HepG2 (cell line): ENCODE measurements around the gene TF. TPM values are rescaled to one million over a fixed set of nuclear protein-coding genes. Genes with fewer than 3 reads are reported as not detected.

Source experiments
- ARNTL ChIP-seq: sonication (generic); formaldehyde crosslinking; IDR thresholded peaks from 2 replicates; pipeline ENCODE4 v1.4.0; 2020; ENCODE audit warnings: mild to moderate bottlenecking, missing genetic modification reagents
- ETV5 ChIP-seq: IDR thresholded peaks from 2 replicates; pipeline ENCODE4 v1.6.1; 2018; ENCODE audit warnings: missing biosample characterization, missing genetic modification reagents, inconsistent platforms, borderline replicate concordance
- MED1 ChIP-seq: sonication (generic); formaldehyde crosslinking; IDR thresholded peaks from 2 replicates; pipeline ENCODE4 v1.4.0; 2020; ENCODE audit warnings: missing genetic modification reagents
- ZFP1 ChIP-seq: IDR thresholded peaks from 2 replicates; pipeline ENCODE4 v1.6.1; 2016
- polyA plus RNA-seq, 8 experiments: library from polyadenylated mRNA; depleted of rRNA in 3 of 8; stranded (reverse) in 7 of 8; unstranded in 1 of 8; fragments of >200 nt; fragmentation: Illumina TruSeq in 4 of 8; extraction: Trizol in 4 of 8; gene quantifications; 2 replicates each; pipeline versions ENCODE4 v1.2.1 to v1.2.3, GENCODE V29; 2011 to 2016; ENCODE audit warnings: low read depth in 4 of 8, missing spikeins in 1 of 8, mixed read lengths in 1 of 8; ENCODE audit not compliant: insufficient read depth in 1 of 8
- total RNA-seq, 5 experiments: library from RNA; depleted of rRNA; stranded (reverse); fragments of >200 nt; fragmentation: Illumina TruSeq; extraction: Trizol; gene quantifications; 2 replicates each; pipeline ENCODE4 v1.2.3, GENCODE V29; 2016; ENCODE audit warnings: low read depth in 1 of 5
- TF ChIP-seq, protein P1 (sequence below): sonication (generic); formaldehyde crosslinking; IDR thresholded peaks from 2 replicates; pipeline ENCODE4 v1.5.1; 2020; ENCODE audit warnings: mild to moderate bottlenecking, missing genetic modification reagents, borderline replicate concordance
- TF ChIP-seq, protein P2 (sequence below): sonication (generic); formaldehyde crosslinking; IDR thresholded peaks from 2 replicates; pipeline ENCODE4 v1.8.1; 2023; ENCODE audit warnings: mild to moderate bottlenecking, missing genetic modification reagents
- TF ChIP-seq, protein P3 (sequence below): IDR thresholded peaks from 2 replicates; pipeline ENCODE4 v1.6.1; 2016

Gene TF
- total and polyA plus RNA-seq, 2 of the 13 experiments (the other 11 are each of a cell fraction or from before 2014, with no cell fraction given) = 10,074 to 11,821 TPM

DNA sequence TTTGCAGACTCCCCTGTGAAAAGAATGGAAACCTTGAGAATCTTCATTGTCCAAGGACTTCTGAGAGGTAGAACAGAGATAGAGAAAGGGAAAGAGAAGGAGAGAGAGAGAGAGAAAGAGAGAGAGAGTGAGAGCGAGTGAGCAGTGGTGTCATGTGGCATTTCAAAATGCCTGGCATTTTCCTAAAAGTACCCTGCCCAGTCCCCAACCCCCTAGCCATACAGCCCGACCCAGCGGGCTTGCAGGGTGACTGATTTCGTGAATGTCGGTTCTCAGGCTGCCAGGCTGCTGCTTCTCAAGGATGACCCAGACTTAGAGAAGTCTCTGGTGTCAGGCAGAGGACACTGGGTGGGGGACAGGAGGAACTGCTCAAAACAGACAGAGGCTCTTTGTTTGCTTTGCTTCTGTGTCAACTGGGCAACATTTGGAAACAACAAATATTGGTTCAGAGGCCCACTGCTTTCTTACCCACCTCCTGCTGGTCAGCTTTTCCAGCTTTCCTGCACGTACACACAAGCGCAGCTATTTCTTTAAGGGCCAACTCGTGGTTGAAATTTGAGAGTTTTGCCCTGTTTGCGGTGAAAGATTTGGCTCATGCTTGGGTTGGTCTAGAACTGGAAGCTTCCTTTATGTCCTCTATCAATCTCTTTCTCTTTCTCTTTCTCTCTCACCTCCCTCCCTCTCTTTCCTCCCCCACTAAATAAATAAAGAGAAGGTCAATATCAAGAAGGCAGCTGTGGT lies 3.7 kb upstream of the TF start (continued):
- TF ChIP-seq, protein P1, sequence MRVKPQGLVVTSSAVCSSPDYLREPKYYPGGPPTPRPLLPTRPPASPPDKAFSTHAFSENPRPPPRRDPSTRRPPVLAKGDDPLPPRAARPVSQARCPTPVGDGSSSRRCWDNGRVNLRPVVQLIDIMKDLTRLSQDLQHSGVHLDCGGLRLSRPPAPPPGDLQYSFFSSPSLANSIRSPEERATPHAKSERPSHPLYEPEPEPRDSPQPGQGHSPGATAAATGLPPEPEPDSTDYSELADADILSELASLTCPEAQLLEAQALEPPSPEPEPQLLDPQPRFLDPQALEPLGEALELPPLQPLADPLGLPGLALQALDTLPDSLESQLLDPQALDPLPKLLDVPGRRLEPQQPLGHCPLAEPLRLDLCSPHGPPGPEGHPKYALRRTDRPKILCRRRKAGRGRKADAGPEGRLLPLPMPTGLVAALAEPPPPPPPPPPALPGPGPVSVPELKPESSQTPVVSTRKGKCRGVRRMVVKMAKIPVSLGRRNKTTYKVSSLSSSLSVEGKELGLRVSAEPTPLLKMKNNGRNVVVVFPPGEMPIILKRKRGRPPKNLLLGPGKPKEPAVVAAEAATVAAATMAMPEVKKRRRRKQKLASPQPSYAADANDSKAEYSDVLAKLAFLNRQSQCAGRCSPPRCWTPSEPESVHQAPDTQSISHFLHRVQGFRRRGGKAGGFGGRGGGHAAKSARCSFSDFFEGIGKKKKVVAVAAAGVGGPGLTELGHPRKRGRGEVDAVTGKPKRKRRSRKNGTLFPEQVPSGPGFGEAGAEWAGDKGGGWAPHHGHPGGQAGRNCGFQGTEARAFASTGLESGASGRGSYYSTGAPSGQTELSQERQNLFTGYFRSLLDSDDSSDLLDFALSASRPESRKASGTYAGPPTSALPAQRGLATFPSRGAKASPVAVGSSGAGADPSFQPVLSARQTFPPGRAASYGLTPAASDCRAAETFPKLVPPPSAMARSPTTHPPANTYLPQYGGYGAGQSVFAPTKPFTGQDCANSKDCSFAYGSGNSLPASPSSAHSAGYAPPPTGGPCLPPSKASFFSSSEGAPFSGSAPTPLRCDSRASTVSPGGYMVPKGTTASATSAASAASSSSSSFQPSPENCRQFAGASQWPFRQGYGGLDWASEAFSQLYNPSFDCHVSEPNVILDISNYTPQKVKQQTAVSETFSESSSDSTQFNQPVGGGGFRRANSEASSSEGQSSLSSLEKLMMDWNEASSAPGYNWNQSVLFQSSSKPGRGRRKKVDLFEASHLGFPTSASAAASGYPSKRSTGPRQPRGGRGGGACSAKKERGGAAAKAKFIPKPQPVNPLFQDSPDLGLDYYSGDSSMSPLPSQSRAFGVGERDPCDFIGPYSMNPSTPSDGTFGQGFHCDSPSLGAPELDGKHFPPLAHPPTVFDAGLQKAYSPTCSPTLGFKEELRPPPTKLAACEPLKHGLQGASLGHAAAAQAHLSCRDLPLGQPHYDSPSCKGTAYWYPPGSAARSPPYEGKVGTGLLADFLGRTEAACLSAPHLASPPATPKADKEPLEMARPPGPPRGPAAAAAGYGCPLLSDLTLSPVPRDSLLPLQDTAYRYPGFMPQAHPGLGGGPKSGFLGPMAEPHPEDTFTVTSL (CRISPR knock-in tag) = peak; percentile 94
- TF ChIP-seq, protein P2, sequence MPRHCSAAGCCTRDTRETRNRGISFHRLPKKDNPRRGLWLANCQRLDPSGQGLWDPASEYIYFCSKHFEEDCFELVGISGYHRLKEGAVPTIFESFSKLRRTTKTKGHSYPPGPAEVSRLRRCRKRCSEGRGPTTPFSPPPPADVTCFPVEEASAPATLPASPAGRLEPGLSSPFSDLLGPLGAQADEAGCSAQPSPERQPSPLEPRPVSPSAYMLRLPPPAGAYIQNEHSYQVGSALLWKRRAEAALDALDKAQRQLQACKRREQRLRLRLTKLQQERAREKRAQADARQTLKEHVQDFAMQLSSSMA (CRISPR knock-in tag) = 0 out of 2 replicates have a peak, but pooled peaks have one; percentile 40
- TF ChIP-seq ETV5 = peak; percentile 92
- TF ChIP-seq, protein P3, sequence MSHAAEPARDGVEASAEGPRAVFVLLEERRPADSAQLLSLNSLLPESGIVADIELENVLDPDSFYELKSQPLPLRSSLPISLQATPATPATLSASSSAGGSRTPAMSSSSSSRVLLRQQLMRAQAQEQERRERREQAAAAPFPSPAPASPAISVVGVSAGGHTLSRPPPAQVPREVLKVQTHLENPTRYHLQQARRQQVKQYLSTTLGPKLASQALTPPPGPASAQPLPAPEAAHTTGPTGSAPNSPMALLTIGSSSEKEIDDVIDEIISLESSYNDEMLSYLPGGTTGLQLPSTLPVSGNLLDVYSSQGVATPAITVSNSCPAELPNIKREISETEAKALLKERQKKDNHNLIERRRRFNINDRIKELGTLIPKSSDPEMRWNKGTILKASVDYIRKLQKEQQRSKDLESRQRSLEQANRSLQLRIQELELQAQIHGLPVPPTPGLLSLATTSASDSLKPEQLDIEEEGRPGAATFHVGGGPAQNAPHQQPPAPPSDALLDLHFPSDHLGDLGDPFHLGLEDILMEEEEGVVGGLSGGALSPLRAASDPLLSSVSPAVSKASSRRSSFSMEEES (CRISPR knock-in tag) = peak; percentile 96
- TF ChIP-seq ARNTL (CRISPR knock-in tag) = peak; percentile 86
- TF ChIP-seq MED1 (CRISPR knock-in tag) = peak; percentile 99
- TF ChIP-seq ZFP1 (CRISPR knock-in tag) = peak; percentile 90
